CD14-positive monocyte (primary cell): ENCODE data around the gene NDRG3. TPM values are rescaled to one million over a fixed set of nuclear protein-coding genes. Genes with fewer than 3 reads are reported as not detected.
A peak's percentile ranks its signal among the peaks of the same experiment; 100 is the strongest.

Experiments used
- DNase-seq, 3 donors: peaks; one replicate each; pipeline ENCODE4 v3.0.0-alpha.2; 2011 to 2022
- H2AFZ ChIP-seq: 2 replicates; pipeline ENCODE4 v1.6.0; 2012; ENCODE audit warnings: mild to moderate bottlenecking, low read depth, low read length, inconsistent platforms; ENCODE audit not compliant: insufficient read depth, poor library complexity, severe bottlenecking
- H3K27ac ChIP-seq, 2 donors: 1 replicate in 1 of 2; 2 replicates in 1 of 2; pipeline ENCODE4 v1.5.1; 2012 to 2013; ENCODE audit warnings: low read length in 2 of 2, control low read depth in 1 of 2, inconsistent platforms in 1 of 2, low read depth in 1 of 2, mild to moderate bottlenecking in 1 of 2
- H3K27me3 ChIP-seq, 2 donors: one replicate each; pipeline versions ENCODE4 v1.6.0 to v1.6.1; 2011 to 2013; ENCODE audit warnings: low read length in 2 of 2; ENCODE audit not compliant: control insufficient read depth in 2 of 2, insufficient read depth in 2 of 2
- H3K36me3 ChIP-seq, 2 donors: replicated peaks in 1 of 2; 1 replicate in 1 of 2; 2 replicates in 1 of 2; pipeline versions ENCODE4 v1.5.1 to v1.6.1; 2012 to 2013; ENCODE audit warnings: low read length in 2 of 2, control low read depth in 1 of 2, inconsistent platforms in 1 of 2, mild to moderate bottlenecking in 1 of 2; ENCODE audit not compliant: insufficient read depth in 2 of 2, control insufficient read depth in 1 of 2
- H3K4me1 ChIP-seq, 2 donors: 1 replicate in 1 of 2; 2 replicates in 1 of 2; pipeline versions ENCODE4 v1.5.1 to v1.6.1; 2012 to 2013; ENCODE audit warnings: low read length in 2 of 2, control low read depth in 1 of 2, inconsistent platforms in 1 of 2, mild to moderate bottlenecking in 1 of 2, moderate library complexity in 1 of 2; ENCODE audit not compliant: insufficient read depth in 2 of 2, control insufficient read depth in 1 of 2
- H3K4me2 ChIP-seq: replicated peaks from 2 replicates; pipeline ENCODE3; 2012; ENCODE audit warnings: low read length, moderate library complexity, mild to moderate bottlenecking; ENCODE audit not compliant: poor library complexity, severe bottlenecking; ENCODE audit errors: extremely low read depth
- H3K4me3 ChIP-seq, 3 experiments: fragments of 200-600 bp in 1 of 3; sonication (generic) in 1 of 3; replicated peaks in 1 of 3; 1 replicate in 2 of 3; 2 replicates in 1 of 3; pipeline ENCODE4 v1.5.1; 2011 to 2013; ENCODE audit warnings: low read length in 3 of 3, mild to moderate bottlenecking in 3 of 3, control low read depth in 2 of 3, low read depth in 2 of 3, inconsistent platforms in 1 of 3, moderate library complexity in 1 of 3
- H3K79me2 ChIP-seq: 2 replicates; pipeline ENCODE4 v1.6.0; 2012; ENCODE audit warnings: mild to moderate bottlenecking, control low read depth, inconsistent platforms, low read length, moderate library complexity; ENCODE audit not compliant: insufficient read depth
- H3K9ac ChIP-seq: 2 replicates; pipeline ENCODE4 v1.6.0; 2017; ENCODE audit warnings: low read length, mild to moderate bottlenecking; ENCODE audit not compliant: insufficient read depth, poor library complexity, severe bottlenecking
- H3K9me3 ChIP-seq, 2 donors: replicated peaks in 1 of 2; 1 replicate in 1 of 2; 2 replicates in 1 of 2; pipeline versions ENCODE4 v1.5.1 to v1.6.1; 2012 to 2013; ENCODE audit warnings: low read length in 2 of 2, control low read depth in 1 of 2; ENCODE audit not compliant: control insufficient read depth in 1 of 2, insufficient read depth in 1 of 2
- H4K20me1 ChIP-seq: 2 replicates; pipeline ENCODE4 v1.6.0; 2012; ENCODE audit warnings: mild to moderate bottlenecking, low read length, control low read depth, moderate library complexity; ENCODE audit not compliant: insufficient read depth
- H3K27ac Mint-ChIP-seq, 7 donors: one replicate each; pipeline ENCODE4 v1.8.0; 2020; ENCODE audit warnings: mild to moderate bottlenecking in 7 of 7, mixed read lengths in 7 of 7, moderate library complexity in 6 of 7, inconsistent platforms in 2 of 7
- H3K27me3 Mint-ChIP-seq, 3 donors: one replicate each; pipeline ENCODE4 v1.8.0; 2021 to 2022; ENCODE audit warnings: low read depth in 3 of 3, mild to moderate bottlenecking in 3 of 3, mixed read lengths in 3 of 3, moderate library complexity in 3 of 3, inconsistent platforms in 1 of 3
- H3K36me3 Mint-ChIP-seq, 2 donors: one replicate each; pipeline ENCODE4 v1.8.0; 2020; ENCODE audit warnings: mixed read lengths in 2 of 2, inconsistent platforms in 1 of 2, mild to moderate bottlenecking in 1 of 2
- H3K4me1 Mint-ChIP-seq: one replicate; pipeline ENCODE4 v1.8.0; 2020; ENCODE audit warnings: mild to moderate bottlenecking, mixed read lengths
- H3K4me3 Mint-ChIP-seq, 2 donors: one replicate each; pipeline ENCODE4 v1.8.0; 2020; ENCODE audit warnings: mild to moderate bottlenecking in 2 of 2, mixed read lengths in 2 of 2, moderate library complexity in 1 of 2
- H3K9me3 Mint-ChIP-seq, 7 donors: one replicate each; pipeline ENCODE4 v1.8.0; 2020 to 2022; ENCODE audit warnings: mixed read lengths in 7 of 7, mild to moderate bottlenecking in 6 of 7, moderate library complexity in 6 of 7, inconsistent platforms in 2 of 7
- WGBS: methylation state at CpG from one replicate; pipeline ENCODE4 v1.1.5; 2013; ENCODE audit warnings: missing lambda C conversion rate; ENCODE audit not compliant: insufficient coverage; 5-methylcytosine and 5-hydroxymethylcytosine counted together
- intact Hi-C, 2 donors: fragments of 100-400 bp; cut with micrococcal nuclease; formaldehyde crosslinking; loops; one replicate each; pipeline versions ENCODE4 v1.15.0 to v1.15.1; 2023
- polyA plus RNA-seq, 3 donors: library from polyadenylated mRNA; depleted of rRNA in 1 of 3; unstranded in 2 of 3; stranded (reverse) in 1 of 3; fragments of 300-500 nt in 2 of 3; fragments of >200 nt in 1 of 3; fragmentation: Illumina TruSeq in 2 of 3; gene quantifications; 1 replicate in 2 of 3; 2 replicates in 1 of 3; pipeline ENCODE4 v1.2.3, GENCODE V29; 2012 to 2021
- TF ChIP-seq, protein P1 (sequence below): fragments of 200-600 bp; IDR thresholded peaks from one replicate; pipeline ENCODE4 v1.8.0; 2022; ENCODE audit warnings: antibody characterized with exemption, mild to moderate bottlenecking

Gene NDRG3
- polyA plus RNA-seq, 3 donors: 16.0 to 23.2 (median 21.7) TPM

DNA sequence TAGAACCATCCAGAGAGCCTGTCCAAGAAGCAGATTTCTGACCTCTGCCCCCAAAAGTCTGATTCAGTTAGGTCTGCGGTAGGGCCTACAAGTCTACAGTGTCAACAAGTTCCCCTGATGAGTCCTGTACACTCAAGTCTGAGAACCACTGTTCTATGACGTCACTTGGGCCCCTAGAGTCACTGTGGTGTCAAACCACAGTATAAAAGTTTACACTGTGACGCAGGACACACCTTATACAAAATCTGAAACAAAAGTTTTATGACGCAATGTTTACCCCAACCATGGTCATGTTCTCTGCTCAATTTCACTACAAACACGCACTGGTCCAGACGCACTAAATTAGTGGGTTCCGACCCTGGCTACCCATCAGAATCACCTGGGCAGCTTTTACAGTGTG is 117.8 kb downstream of the NDRG3 start:
- TF ChIP-seq, protein P1, sequence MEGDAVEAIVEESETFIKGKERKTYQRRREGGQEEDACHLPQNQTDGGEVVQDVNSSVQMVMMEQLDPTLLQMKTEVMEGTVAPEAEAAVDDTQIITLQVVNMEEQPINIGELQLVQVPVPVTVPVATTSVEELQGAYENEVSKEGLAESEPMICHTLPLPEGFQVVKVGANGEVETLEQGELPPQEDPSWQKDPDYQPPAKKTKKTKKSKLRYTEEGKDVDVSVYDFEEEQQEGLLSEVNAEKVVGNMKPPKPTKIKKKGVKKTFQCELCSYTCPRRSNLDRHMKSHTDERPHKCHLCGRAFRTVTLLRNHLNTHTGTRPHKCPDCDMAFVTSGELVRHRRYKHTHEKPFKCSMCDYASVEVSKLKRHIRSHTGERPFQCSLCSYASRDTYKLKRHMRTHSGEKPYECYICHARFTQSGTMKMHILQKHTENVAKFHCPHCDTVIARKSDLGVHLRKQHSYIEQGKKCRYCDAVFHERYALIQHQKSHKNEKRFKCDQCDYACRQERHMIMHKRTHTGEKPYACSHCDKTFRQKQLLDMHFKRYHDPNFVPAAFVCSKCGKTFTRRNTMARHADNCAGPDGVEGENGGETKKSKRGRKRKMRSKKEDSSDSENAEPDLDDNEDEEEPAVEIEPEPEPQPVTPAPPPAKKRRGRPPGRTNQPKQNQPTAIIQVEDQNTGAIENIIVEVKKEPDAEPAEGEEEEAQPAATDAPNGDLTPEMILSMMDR: no peak
- no peaks in the 10 kb centered on the region for H3K9me3 ChIP-seq
- no peak overlapping the region for H3K4me2 ChIP-seq
- no peaks in the 10 kb centered on the region for H4K20me1 ChIP-seq
- no peaks in the 10 kb centered on the region for H3K36me3 ChIP-seq
- 91% methylated on average over 3 of the region's 7 CpGs for WGBS
- no peaks in the 10 kb centered on the region for H3K27me3 ChIP-seq
- H3K27ac Mint-ChIP-seq: peak overlapping the region in 1 of 7 donors; percentile 49
- H3K27ac ChIP-seq: no peak overlapping the region
- peaks cover 11 to 16% of the 10 kb centered on the region in 2 donors for H3K4me1 ChIP-seq
- H3K4me3 Mint-ChIP-seq: no peak overlapping the region
- no peaks in the 10 kb centered on the region for H3K79me2 ChIP-seq
- no peak overlapping the region for H3K9ac ChIP-seq
- no peak overlapping the region for H3K4me3 ChIP-seq
- peaks cover 0 to 3% (median 0%) of the 10 kb centered on the region in 3 donors for H3K27me3 Mint-ChIP-seq
- no peak for DNase-seq
- intact Hi-C loops: no loop called here
- peaks cover 0 to 2% of the 10 kb centered on the region in 2 donors for H3K36me3 Mint-ChIP-seq
- H2AFZ ChIP-seq: no peak overlapping the region
- H3K4me1 Mint-ChIP-seq: peaks cover 34% of the 10 kb centered on the region
- H3K9me3 Mint-ChIP-seq: no peaks in the 10 kb centered on the region

DNA sequence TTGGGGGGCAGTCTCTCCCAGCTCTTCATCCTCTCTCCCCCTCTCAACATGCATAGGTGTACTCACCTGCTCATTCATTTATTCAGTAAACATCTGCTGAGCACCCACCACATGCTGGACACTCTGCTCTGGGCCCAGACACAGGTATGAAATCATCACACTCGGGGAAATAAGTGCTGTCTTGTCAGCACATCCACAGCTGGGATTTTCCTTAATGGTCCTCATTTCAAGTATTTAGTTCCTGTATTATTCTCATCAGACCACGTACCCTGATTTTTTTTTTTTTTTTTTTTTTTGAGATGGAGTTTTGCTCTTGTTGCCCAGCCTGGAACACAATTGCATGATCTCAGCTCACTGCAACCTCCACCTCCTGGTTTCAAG is 121.0 kb downstream of the NDRG3 start:
- H3K79me2 ChIP-seq: no peaks in the 10 kb centered on the region
- no peak overlapping the region for H3K4me3 Mint-ChIP-seq
- peaks cover 14% of the 10 kb centered on the region for H3K4me1 Mint-ChIP-seq
- no peak overlapping the region for H3K27ac ChIP-seq
- H3K9me3 ChIP-seq: no peaks in the 10 kb centered on the region
- no peak overlapping the region for H3K4me2 ChIP-seq
- H2AFZ ChIP-seq: no peak overlapping the region
- intact Hi-C loops: no loop called here
- no peaks in the 10 kb centered on the region for H3K36me3 ChIP-seq
- H3K4me3 ChIP-seq: no peak overlapping the region
- peaks cover 0 to 3% (median 0%) of the 10 kb centered on the region in 3 donors for H3K27me3 Mint-ChIP-seq
- H3K36me3 Mint-ChIP-seq: peaks cover 0 to 5% of the 10 kb centered on the region in 2 donors
- TF ChIP-seq, protein P1: no peak
- H3K4me1 ChIP-seq: peaks cover 6 to 8% of the 10 kb centered on the region in 2 donors
- no peaks in the 10 kb centered on the region for H3K9me3 Mint-ChIP-seq
- no peak overlapping the region for H3K9ac ChIP-seq
- no peaks in the 10 kb centered on the region for H3K27me3 ChIP-seq
- no peaks in the 10 kb centered on the region for H4K20me1 ChIP-seq
- no peak overlapping the region for H3K27ac Mint-ChIP-seq
- no peak for DNase-seq
- 86% methylated on average over 1 of the region's 2 CpGs for WGBS
